Posterior vena cava (tissue), 2 donors: Measurements from ENCODE around the gene HEXD. TPM values are rescaled to one million over a fixed set of nuclear protein-coding genes. Genes with fewer than 3 reads are reported as not detected.
"Not testable (repeated sequence)": the region's sequence is repeated elsewhere in the genome, so short reads cannot be mapped to it uniquely, and the experiment has no call there.

Experiments
- DNase-seq: peaks from one replicate; pipeline ENCODE4 v3.0.0-alpha.2; 2020; ENCODE audit warnings: low spot score
- intact Hi-C, 2 donors: fragments of 100-400 bp; cut with DNase I; formaldehyde crosslinking; loops; one replicate each; pipeline versions ENCODE4 v1.14.1 to v1.14.2; 2022 to 2023
- total RNA-seq, 2 donors: library from RNA; stranded (reverse); fragmentation: NEBNext Ultra II Directional; extraction: Animal tissue kit (Norgen Biotek cat#: 25700); gene quantifications; one replicate each; pipeline ENCODE4 v1.2.1, GENCODE V29; 2021
- donor health status: DM: yes; HTN: yes; CAD: no.
- donor health status: DM: yes; HTN: yes; CAD: no.

The HEXD gene
- total RNA-seq, 2 donors from 2014 or later = 10.0 to 16.4 TPM

DNA sequence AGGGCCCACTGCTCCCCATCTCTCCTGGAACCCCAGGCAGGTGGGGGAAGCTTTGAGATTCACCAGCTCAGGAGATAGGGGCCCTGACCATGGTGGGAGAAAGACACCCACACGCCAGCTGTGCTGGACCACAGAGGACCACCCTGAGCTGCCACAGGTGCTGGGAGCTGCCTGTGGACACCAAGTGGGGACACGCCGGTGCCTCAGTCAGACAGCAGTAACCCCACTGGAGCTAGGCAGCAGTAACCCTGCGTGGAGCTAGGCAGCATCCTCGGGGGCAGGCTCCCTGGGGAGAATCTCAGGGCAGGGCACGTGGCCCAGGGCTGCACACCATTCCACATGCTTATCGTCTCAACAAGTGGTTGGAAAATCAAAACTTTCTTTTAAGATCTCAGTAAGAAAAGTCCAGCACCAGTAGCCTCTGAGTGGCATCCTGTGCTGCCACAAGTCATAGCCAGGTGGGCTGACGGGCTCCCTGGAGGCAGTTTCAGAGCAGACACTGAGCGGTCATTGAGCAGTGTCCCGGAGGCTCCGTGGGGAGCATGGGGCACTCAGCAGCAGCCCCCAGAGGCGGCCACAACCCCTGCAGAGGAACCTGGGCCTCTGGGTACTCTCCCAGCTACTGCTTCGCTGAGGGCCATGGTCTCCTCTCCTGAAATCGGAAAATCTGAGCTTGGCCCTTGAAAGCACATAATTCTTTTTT, 8.0 kb upstream of the HEXD start:
- no peak for DNase-seq

DNA sequence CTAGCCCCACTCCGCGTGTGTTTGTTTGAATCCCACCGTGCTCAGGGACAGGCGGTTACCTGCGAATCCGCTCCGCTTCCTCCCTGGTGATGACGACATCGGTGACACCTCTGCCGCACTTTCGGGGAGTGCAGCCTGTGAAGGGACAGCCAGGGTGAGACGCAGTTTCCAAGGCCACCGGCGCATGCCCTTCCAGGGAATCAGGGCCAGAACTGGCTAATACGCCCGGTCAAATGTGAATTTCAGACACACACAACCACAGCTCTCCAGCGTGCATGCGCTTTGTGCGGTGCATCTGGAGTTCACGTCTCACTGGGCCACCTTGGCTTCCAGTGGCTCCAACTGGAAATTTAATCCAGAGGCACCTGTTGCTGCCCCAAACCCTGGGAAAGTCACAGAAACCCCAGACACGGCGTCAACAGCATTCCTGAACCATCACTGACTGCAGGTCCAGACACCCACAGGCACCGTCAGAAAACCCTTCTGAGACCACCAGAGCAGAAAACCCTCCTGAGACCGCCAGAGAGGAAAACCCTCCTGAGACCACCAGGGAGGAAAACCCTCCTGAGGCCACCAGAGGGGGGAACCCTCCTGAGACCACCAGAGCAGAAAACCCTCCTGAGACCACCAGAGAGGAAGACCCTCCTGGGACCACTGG, 6.6 kb upstream of the HEXD start:
- no peak for DNase-seq
- intact Hi-C loops = loop anchor here (2.0 to 5.0 kb wide), 2 partner anchors 59 kb away; no protein-coding TSS in a partner anchor

More for the DNA sequence above, 8.0 kb upstream of the HEXD start:
- intact Hi-C loops = loop anchor here in 1 of 2 donors (5.0 kb wide), 1 partner anchor 58 kb away; no protein-coding TSS in a partner anchor

GRCh38 chr17:82412081-82412480, 6.1 kb upstream of the HEXD start:
- intact Hi-C loops = loop anchor here (2.0 to 5.0 kb wide), 2 partner anchors 59 to 60 kb away; no protein-coding TSS in a partner anchor
- not testable (repeated sequence) for DNase-seq

- intact Hi-C loops = loop anchor here (2.0 to 5.0 kb wide), 2 partner anchors 60 to 61 kb away; no protein-coding TSS in a partner anchor
- no peak for DNase-seq
Measured at GRCh38 chr17:82412535-82413520, 5.3 kb upstream of the HEXD start.

DNA sequence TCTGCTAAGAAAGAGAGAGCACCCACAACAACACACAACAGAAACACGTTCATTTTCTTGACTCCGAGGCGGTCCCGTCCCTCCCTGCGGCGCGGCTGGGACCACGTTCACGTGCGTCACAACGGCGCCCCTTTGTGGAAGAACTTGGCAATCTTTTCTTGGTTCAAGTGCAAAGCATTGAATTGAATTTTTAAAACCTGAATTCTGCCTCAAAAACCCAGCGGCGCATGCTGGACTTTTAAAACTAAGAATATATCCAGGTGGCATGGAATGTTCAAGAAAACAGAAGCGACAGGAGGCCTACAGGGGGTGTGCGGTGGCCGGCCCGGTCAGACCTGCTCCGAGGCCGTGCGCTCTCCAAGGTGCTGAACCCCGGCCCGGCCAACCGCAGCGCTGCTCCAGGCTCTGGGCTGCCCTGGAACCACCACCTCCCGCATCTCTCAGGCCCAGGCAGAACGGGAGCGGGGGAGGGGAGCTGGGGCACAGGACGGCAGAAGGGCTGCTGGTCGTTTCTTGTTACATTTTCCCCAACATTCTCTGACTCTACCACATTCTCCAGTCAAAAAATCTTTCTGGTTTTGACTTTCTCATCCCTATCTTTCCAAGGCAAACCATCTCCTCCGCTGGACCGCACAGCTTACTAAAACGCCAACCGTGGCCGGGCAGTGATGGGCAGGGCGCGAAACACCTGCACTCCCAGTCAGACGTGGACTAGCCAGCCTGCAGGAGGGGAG, 3.4 kb upstream of the HEXD start:
- intact Hi-C loops = loop anchor here in 1 of 2 donors (5.0 kb wide), 1 partner anchor 62 kb away; no protein-coding TSS in a partner anchor
- DNase-seq = peak; percentile 93

GRCh38 chr17:82415336-82415735, 2.8 kb upstream of the HEXD start:
- intact Hi-C loops = no loop called here

GRCh38 chr17:82415786-82416185, 2.4 kb upstream of the HEXD start:
- intact Hi-C loops = no loop called here
- no peak for DNase-seq

More at GRCh38 chr17:82415336-82415735, 2.8 kb upstream of the HEXD start:
- no peak for DNase-seq

DNA sequence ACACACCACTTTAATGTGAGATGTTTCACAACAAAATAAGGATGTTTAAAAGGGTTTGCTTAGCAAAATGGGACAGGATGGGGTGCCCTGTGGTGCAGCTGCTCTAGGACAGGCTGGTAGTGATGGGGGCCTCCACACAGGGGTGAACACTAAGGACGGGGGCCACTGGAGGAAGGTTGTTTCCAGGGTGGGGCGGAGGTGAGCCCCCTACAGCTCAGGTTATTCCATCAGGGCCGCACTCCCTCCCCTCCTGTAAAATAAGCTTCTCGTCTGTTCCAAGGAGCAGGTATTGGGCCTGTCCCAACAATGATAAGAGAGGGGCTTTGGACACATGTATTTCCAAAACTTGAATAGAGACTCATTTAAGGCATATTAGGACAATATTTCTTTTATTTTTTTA, 1.9 kb upstream of the HEXD start:
- intact Hi-C loops = no loop called here
- DNase-seq = no peak

DNA sequence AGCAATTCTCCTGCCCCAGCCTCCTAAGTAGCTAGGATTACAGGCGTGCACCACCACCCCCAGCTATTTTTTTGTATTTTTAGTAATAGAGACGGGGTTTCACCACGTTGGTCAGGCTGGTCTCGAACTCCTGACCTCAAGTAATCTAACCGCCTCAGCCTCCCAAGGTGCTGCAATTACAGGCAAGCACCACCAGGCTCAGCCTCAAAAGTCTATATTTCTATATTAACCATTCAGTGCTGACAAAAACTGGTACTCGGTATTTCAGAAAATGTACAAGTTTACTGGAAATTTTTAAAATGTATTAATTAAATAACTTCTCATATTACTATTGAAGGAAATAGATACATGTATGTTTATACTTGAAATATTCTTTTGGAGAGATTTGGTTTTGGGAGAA, 1.4 kb upstream of the HEXD start:
- intact Hi-C loops = no loop called here
- no peak for DNase-seq

- no peak for DNase-seq
- intact Hi-C loops = no loop called here
Measured at GRCh38 chr17:82419540-82419939, 1.4 kb downstream of the HEXD start.

- intact Hi-C loops = no loop called here
- no peak for DNase-seq
Measured at GRCh38 chr17:82424001-82424862, 6.1 kb downstream of the HEXD start.

DNA sequence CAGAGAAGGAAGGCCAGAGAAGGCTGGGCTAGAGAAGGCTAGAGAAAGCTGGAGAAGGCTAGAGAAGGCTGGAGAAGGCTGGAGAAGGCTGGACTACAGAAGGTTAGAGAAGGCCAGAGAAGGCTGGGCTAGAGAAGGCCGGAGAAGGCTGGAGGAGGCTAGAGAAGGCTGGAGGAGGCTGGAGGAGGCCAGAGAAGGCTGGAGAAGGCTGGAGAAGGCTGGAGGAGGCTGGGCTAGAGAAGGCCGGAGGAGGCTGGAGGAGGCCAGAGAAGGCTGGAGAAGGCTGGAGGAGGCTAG, 6.7 kb downstream of the HEXD start:
- intact Hi-C loops = no loop called here

DNA sequence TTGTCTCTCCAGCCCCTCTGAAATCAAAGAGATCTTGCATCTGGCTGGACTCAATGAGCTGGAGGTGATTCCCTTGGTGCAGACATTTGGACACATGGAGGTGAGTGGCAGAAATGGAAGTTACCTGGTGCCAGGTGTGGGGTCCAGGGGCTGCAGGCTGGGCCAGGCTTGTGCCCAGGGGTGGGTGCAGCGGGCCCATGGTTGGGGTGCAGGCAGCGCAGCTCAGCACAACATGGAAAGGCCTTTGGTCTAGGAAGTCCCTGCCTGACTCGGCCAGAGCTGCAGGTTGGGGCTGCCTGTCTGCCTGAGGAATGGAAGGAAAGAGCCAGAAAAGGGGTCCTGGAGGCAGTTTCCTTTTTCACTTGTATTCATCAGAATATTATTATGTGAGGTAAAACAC, 10.4 kb downstream of the HEXD start:
- intact Hi-C loops = no loop called here

More for the DNA sequence above, 6.7 kb downstream of the HEXD start:
- DNase-seq = no peak

GRCh38 chr17:82429824-82430223, 11.7 kb downstream of the HEXD start:
- DNase-seq = no peak
- intact Hi-C loops = no loop called here

More for the DNA sequence above, 10.4 kb downstream of the HEXD start:
- DNase-seq = no peak

DNA sequence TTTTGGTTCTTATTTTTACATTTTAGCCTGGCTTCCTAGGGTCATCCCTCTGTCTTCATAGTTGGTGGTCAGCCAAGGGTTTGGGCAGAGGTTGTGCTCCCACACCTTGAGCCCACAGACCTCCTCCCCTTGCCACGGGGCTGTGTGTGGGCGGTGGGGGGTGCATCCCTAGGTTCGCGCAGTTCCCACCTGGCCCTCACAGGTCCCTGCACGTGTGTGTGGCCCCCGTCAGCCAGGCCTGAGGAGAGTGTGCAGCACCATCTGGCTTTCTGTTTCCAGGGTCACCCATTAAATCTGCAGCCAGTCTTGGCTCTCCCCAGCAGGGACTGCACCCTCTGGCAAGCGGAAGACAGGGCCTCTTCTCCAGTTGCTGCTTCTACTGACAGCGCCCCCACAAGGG, 13.9 kb downstream of the HEXD start:
- no peak for DNase-seq
- intact Hi-C loops = no loop called here

DNA sequence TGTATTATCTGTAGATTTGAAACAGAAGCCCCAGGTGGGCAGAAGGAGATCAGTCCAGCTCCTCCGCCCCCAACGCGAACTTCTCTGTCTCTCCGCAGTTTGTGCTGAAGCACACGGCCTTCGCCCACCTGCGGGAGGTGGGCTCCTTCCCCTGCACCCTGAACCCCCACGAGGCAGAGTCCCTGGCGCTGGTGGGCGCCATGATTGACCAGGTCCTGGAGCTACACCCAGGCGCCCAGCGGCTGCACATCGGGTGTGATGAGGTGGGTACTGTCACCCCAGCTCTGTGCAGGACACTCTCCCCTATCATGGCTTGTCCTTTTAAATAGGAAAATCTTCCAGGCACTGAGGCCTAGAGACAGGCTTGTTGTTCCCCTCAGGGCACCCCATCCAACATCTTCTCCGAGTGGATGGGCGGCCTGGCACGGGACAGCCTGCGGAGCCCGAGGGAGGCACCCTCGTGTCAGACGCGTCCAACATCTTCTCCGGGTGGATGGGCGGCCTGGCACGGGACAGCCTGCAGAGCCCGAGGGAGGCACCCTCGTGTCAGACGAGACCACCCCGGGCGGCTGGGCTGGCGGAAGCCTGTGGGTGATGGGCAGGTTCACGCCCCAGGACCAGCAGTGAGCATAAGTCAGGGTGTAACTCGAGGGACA, 15.5 kb downstream of the HEXD start:
- intact Hi-C loops = no loop called here
- DNase-seq = no peak

DNA sequence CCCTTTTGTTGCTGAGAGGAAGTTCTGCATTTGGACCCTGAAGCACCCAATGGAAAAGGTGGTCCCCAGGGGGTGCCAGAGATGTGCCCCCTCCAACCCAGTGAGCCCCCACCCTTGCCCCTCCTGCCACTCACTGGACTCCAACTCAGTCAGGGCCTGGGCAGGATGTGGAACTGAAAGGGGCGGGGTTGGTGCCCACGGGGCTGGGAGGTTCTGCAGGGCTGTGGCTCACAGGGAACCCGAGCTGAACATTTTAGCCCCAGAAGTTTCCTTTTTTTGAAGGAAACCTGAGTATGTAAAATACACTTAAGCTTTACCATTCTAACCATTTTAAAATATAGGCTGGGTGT, 16.0 kb downstream of the HEXD start:
- intact Hi-C loops = no loop called here
- no peak for DNase-seq

DNA sequence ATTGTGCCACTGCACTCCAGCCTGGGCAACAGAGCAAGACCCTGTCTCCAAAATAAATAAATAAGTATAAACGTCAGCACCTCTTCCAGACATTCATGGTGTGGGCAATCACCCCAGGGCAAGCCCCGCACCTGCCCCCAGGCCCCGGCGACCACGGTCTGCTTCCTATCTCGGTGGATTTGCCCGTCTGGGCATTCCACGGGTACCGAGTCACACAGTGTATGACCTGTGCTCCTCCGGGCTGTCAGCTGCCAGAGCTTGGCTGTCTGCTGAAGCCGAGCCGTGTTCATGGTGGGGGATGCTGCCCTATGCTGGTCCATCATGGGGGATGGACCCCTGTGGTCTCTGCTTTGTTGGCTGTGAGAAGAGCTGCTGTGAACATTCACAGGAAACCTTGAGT, 17.0 kb downstream of the HEXD start:
- no peak for DNase-seq
- intact Hi-C loops = no loop called here
